ENCODE data around the gene GMDS. TPM values are rescaled to one million over a fixed set of nuclear protein-coding genes. Genes with fewer than 3 reads are reported as not detected.

Gene GMDS
- total RNA-seq, 4 donors from 2014 or later, result 9.5 to 32.8 (median 22.4) TPM

DNA sequence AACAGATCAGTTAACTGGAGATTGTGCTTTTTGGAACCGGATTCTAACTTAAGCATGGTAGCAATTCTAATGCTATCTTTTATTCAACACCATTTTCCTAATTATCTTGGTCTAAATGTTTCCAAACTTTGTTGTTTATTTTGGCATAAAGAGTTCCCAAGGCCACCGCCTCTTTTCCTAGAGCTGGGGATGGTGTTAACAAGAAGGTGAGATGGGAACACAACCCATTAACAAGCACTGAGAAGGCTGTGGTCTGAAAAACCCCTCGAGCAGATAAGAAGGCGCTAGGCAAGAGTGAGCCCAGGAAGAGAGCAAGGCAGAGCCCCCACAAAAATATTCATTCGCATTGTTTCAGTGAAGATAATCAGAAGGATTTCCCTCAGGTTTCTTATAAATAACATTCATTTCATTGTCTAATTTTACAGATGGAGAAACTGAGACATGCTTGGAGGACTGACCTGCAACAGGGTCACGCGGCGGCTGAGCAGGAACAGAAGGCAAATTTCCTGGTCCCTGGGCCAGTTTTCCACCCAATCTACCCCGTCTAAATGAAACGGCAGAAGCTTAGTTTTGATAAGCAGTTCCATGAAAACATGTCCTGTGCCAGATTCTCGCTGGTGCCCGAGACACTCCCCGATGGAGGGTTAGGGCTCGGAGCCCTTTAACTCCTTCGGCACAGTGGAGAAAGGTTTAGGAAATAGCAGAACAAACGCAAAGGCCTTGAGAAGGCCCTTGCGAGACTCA, 480.1 kb downstream of the GMDS start:
- TF ChIP-seq CTCF (IDR thresholded peaks at IDR 0.05) (no peak), POLR2A (IDR thresholded peaks at IDR 0.05) (no peak)
- 39 to 53% methylated on average over 17 of the region's 17 CpGs for WGBS, 2 donors
- Histone ChIP-seq H3K27ac (peak overlapping the region in 1 of 3 donors; percentile 34), H3K27me3 (no peaks in the 10 kb centered on the region), H3K9me3 (no peaks in the 10 kb centered on the region), H3K4me1 (peaks cover 12 to 31% of the 10 kb centered on the region in 2 donors), H3K4me3 (replicated peaks in 1 of 3) (no peak overlapping the region), H3K36me3 (no peaks in the 10 kb centered on the region)
- intact Hi-C loops (cut with DNase I), result no loop called here
- peak; percentile 40 to 63 for DNase-seq

DNA sequence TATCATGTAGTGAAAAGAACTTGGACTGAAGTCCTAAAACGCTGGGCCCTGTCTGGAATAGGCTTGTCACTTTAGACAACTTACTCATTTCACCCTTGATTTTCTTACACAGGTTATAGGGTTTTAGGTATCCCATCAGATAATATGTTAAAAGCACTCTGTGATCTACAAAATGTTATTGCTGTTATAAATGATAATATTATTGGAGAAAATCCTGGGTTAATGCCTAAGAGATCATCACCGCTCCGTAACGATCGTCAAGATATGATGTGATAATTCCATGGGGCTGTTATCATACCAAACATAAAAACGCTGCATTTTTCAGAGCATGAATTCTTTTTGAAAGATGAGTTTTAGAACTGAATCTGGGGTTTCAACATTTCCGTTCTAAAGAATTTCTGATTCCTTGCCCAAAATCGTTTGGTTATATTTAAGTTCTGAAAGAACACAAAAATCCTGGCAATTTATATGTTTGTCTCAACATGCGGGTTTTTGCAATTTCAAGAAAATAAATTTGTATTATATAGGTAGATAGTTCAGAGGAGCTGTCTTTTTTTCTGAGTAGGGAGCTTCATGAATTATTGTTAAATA, 480.9 kb downstream of the GMDS start:
- H3K27ac ChIP-seq, result no peak overlapping the region
- TF ChIP-seq POLR2A (IDR thresholded peaks at IDR 0.05), result no peak
- TF ChIP-seq CTCF (IDR thresholded peaks at IDR 0.05), result no peak
- no peak for DNase-seq
- H3K36me3 ChIP-seq, result no peaks in the 10 kb centered on the region
- no peak overlapping the region for H3K4me3 ChIP-seq (replicated peaks in 1 of 3)
- no peaks in the 10 kb centered on the region for H3K27me3 ChIP-seq
- WGBS, 2 donors, result 86 to 88% methylated on average over 9 of the region's 9 CpGs
- intact Hi-C loops (cut with DNase I), result no loop called here
- H3K9me3 ChIP-seq, result no peaks in the 10 kb centered on the region
- H3K4me1 ChIP-seq, result peaks cover 12 to 38% of the 10 kb centered on the region in 2 donors

GRCh38 chr6:1763404-1763803, 482.0 kb downstream of the GMDS start:
- no peaks in the 10 kb centered on the region for H3K27me3 ChIP-seq
- H3K27ac ChIP-seq, result no peak overlapping the region
- WGBS, 2 donors, result 91 to 97% methylated on average over 6 of the region's 6 CpGs
- DNase-seq, result no peak
- no peaks in the 10 kb centered on the region for H3K36me3 ChIP-seq
- H3K4me3 ChIP-seq (replicated peaks in 1 of 3), result no peak overlapping the region
- intact Hi-C loops (cut with DNase I), result no loop called here
- no peaks in the 10 kb centered on the region for H3K9me3 ChIP-seq
- TF ChIP-seq CTCF (IDR thresholded peaks at IDR 0.05), result no peak
- TF ChIP-seq POLR2A (IDR thresholded peaks at IDR 0.05), result no peak
- peaks cover 12 to 38% of the 10 kb centered on the region in 2 donors for H3K4me1 ChIP-seq

- peaks cover 7 to 31% of the 10 kb centered on the region in 2 donors for H3K4me1 ChIP-seq
- intact Hi-C loops (cut with DNase I), result no loop called here
Observed at GRCh38 chr6:1762203-1762602, 483.2 kb downstream of the GMDS start.

More at GRCh38 chr6:1762203-1762602, 483.2 kb downstream of the GMDS start:
- Histone ChIP-seq H3K27me3 (no peaks in the 10 kb centered on the region), H3K9me3 (no peaks in the 10 kb centered on the region), H3K36me3 (no peaks in the 10 kb centered on the region), H3K27ac (no peak overlapping the region), H3K4me3 (replicated peaks in 1 of 3) (no peak overlapping the region)
- WGBS, 2 donors, result 92 to 95% methylated on average over 9 of the region's 9 CpGs
- DNase-seq, result no peak
- TF ChIP-seq CTCF (IDR thresholded peaks at IDR 0.05) (no peak), POLR2A (IDR thresholded peaks at IDR 0.05) (no peak)
